HG03558 (cell line): ENCODE measurements around the gene CERS3.

Experiments
- ATAC-seq: cut with Tn5 transposase; IDR thresholded peaks from one replicate; pipeline ENCODE4 v1.9.1; 2021; ENCODE audit warnings: moderate number of reproducible peaks; ENCODE audit not compliant: unreplicated experiment; ENCODE audit errors: extremely low read depth

The CERS3 gene

DNA sequence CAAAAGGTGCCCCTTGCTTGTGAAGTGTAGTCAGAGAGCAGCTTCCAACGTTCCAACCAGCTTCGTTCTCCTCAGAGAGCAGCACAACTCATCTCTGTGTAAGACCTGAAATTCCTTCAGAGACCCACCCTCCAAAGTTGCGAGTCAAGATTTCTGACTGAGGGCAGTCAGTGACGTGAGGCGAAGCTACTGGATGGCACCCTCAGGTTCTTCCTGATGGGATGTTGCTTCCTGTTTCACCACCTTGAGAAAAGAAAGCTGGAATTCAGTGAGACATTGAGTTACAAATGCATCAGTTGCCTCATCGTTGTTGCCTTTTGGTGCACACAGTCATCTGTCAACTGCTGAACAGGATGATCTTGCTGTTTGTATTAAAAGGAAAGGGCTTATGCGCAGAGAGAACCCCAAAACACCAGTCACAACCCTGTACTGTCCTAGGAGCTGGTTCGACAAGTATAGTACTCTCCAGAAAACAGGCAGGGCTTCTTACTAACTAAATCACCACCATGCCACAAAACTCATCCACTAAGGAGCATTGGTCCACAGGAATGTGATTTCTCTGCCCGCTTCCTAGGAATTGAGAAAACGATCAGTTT is at the start of gene CERS3:
CERS3 (minus strand) TSS at position 118 of the 596 bp plus-strand sequence. CDS start 27,101 bp downstream, outside the sequence.
- ATAC-seq, result no peak

DNA sequence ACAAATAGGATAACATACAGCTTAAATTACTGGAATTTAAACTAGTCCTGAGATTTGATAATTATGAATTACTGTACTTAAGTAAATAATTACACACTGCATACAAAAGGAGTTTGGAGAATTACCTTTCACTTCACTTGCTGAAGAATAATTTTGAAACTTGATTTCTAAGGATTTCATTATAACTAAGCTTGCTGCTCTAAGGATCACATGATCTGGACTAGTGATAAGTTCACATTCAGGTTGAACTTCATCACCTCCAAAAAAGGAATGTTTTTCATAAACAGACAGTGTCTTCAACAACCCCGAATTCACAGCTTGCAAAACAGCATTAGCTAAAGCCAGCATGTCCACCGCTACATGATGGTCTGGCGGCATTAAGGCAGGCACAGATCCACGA is 44.8 kb upstream of the CERS3 start:
- ATAC-seq, result no peak

DNA sequence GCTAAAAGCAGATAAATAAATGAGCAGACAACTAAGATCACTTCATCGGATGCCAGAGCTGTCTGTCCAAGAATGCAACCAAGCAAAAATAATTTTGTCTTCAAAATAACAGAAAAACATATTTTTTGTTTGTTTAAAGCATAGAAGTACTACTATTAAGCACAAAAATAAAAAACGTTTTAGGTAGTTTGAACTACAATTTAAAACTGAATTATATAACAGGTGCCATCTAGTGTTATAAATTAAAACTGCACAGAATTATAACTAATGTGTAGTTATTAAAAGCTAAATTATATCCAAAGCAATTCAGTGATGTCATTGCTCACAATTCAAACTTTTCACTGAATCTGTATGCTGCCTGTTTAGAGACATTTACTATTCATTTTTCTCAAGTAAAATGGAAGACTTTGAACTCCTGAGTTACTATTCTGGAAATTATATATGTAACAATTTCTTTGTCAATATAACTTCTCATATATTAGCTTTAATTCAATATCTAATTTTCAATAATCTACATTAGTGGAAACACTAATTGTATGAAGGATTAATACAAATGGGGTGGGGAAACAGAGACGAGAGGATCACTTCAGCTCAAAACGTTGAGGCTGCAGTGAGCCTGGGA is 43.7 kb upstream of the CERS3 start:
- no peak for ATAC-seq

DNA sequence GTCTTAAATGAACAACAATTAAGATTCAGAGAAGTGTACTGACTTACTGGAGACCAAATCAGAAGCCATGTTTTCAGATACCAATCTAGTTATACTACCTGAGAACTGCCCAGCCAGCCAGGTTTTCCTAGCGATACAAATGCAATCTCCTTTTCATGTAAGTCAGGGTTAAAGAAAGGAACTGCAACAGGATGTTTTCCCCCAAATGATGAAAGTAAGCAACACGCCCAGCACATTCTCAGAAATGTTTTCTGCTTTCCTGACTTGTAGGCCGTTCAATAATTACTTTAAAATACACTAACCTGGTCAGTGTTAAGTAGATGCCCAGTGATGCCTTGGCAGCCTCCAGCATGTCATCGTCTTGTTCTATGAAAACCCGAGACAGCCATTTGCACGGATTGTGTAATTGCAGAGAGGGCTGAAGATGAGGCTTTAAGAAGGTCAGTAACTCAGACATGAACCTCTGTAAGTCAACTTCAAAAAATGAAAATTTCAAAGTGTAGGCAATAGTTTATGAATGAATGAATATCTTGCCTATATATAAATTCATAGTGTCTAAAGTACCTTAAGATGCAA is 42.9 kb upstream of the CERS3 start:
- no peak for ATAC-seq

DNA sequence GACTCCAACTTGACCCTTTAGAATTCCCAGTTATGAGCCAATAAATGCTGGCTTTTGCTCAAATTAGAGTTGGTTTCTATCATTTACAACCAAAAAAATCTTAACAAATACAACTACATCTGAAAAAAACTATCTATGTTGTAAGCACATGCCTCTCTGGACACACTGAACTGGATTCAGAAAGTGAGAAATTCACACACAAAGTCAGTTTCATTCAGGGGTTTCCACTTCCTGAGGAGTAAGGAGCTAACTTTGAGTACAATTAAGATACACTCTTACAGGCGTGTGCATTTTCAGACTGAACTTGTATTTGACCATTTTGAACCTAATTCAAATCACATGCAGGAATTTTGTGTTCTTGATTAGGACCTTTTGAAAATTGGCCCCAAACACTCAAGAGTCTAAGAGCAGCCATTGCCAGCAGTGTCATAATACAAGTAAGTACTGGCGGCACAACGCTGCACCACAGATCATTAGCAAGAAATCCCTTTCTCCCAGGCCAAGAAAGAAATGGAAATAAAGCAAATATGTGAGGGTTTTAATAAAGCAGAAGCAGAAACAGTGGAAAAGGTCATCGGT is 42.1 kb upstream of the CERS3 start:
- ATAC-seq, result peak; percentile 49

DNA sequence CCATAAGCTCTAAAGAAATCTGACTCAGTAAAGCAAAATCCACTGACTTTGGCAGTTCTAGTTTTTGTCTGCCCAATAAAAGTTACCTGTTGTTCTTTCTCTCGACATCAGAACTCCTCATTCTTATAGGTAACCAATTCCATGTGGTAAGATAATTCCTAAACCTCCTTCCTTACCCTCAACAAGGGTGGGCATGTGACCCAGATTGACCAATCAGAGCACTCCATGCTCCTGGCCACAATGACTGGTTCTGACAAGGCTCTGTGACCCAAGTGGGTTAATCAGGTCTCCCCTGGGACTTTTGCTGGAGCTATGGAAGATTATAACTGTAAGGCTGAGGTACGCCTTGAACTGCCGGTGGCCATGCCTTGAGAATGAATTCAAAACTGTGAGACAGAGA is 41.5 kb upstream of the CERS3 start:
- ATAC-seq, result peak; percentile 6

DNA sequence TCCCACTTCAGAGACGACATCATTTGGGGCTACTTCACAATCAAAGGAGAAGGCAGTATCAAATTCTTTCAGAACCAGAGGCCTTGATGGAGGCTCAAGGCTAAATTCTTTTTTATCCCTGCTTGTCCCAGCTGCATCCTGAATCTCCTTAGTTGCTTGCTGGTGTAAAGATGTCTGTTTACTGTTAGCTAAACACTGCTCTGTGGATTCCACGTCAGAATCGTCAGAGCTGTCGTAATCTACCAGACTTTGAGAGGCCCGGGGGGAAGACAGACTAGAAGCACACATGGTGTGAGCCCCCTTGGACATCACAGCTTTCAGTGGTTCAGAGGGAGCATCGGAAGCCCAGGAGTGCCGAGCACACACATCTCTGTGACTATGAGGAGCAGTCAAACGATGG is 40.6 kb upstream of the CERS3 start:
- ATAC-seq, result no peak

DNA sequence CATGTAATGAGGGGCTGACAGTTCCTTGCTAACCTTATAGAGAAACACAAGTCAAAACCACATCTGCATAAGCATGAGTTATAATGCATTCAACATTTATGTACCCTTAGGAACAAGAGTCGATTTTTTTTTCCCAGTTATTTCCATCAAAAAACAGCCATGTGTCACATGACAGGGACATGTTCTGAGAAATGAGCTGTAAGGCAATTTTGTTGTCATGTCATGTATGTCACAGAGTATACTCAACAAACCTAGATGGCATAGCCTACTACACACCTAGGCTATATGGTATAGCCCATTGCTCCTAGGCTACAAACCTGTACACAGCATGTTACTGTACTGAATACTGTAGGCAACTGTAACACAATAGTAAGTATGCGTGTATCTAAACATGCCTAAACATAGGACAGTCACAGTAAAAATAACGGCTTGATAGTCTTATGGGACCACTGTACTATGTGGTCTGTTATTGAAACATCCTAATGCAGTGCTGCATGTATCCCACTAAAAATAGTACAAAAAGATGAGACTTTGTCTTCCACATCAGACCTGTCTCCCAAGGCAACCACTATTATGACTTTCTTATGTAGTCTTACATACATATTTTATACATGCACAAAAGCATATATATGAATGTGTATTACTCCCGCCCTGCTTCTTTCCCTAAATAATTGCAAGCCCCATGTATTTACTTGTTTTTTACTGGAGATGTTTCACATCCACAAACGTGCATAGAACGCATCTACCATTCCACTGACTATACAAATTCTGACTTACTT is 38.3 kb upstream of the CERS3 start:
- ATAC-seq, result no peak

DNA sequence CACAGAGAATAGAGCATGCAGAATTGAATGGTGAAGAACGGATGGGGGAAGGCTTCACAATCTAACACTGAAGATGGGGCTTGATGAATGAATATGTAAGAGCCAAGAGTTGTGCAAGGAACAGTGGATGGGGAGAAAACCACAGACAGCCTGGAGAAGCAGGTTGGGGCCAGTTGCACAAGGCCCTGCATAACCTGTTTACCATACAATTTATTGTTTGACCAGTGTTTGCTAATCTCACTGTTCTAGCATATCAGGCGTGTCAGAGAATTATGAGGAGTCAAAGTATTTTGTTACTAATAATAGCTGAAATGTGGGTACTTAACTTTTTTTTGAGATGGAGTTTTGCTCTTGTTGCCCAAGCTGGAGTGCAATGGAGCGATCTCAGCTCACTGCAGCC is 36.8 kb upstream of the CERS3 start:
- no peak for ATAC-seq

DNA sequence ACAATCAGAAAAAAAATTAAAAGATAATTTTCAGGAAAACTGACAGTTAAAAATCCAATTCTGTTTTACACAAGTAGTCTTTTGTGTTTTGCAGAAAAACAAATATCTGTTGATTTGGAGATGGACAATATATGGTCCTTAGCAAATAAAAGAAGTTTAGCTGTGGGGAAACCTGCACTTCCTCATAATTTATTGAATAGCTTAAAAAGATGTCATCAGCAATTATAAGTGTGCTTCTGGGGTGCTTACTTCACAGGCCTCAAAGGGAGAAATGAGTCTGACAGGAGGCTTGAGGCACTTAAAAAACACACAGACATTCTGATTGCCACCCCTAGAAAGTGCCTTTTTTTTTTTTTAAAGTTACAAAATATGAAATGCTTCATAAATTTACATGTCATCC is 31.6 kb upstream of the CERS3 start:
- ATAC-seq, result no peak

DNA sequence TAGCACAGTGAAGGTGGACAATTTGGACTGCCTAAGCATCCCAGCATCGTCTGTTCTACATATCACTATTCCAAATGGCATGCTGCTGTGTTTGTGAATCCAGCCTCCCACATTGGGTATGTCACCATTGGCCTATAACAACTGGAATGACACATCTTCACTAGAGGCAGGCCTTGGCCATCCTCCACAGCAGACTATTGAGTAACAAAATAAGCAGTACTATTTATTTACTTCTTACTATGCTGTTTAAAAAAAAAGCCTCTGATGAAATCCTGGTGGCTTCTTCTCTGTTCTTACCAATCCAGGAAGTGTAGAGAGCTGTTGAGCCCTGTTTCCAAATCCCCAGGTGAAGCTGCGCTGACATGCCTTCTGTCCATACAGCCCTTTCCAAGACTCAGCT is 30.6 kb upstream of the CERS3 start:
- ATAC-seq, result no peak

DNA sequence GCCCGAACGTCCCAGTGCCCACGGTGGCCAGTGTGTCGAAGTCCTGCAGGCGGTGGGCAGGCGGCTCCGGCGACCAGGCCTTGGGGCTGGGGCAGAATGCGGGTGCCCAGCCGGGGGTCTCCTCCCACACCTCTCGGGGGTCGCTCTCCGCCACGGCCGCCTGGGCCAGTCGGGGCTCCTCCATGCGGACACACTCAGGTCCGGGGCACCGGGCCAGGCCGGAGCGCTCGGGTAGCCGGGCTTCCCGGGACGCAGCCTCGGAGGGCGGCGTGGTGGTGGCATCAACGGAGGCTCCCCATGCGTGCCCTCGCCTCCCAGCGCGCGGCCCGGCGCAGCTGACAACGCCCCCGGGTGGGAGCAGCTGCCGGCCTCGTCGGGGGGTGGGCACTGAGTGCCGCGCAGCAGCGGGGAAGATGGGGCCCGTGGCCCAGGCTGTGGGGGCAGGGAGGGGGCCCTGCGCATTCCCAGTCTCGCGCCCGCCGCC is 30.1 kb upstream of the CERS3 start:
- no peak for ATAC-seq

DNA sequence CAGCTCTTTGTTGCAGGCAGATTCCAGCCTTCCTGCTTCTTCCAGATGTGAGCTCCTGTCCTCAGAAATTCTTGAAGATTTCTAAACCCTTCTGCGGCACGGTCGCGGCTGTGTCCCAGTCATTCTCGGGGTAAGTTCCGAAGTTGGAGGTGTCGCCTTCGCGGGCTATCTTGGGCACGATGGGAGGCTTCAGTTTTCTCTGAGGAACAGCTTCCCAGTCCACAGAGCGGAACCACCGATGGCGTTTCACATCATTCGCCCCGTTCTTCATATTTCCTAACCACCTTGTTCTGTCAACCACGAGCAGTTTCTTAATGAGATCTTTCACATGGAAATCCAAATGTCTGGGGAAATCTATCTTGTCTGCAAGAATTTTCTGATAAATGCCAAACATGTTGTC is 24.7 kb upstream of the CERS3 start:
- ATAC-seq, result no peak

DNA sequence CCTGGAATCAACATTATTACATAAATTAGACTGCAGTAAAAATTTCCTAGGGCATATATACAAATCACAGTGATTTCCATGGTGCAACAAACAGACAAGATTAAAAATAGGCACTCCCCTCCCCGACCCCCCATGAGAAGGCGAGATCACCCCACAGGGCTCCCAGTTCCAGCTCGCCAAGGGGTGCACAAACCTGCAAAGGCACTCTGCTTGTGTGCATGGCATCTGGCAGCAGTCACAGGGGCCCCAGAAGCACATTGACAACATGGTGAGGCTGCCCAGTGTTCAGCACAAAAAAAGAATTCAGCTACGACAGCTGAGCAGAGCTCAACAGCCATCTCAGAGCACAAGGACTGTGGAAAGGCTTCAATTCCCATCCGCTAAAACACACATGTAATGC is 19.2 kb upstream of the CERS3 start:
- no peak for ATAC-seq

DNA sequence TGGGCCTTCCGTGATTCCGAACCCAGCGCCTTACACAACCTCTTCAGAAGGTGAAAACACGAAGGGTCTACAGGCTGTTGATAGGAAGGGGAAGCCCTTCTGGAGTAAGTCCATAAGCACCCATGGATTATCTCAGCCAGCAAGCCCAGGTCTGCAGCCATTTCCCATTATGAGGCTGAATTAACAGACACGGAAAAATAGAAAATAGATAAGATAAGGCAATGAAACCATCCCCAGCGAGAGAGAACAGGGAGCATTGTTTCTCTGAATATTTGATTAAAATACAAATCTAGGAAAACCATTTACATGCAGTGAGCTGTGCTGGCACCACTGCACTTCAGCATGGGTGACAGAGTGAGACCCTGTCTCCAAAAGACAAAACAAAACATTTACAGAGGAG is 16.2 kb upstream of the CERS3 start:
- no peak for ATAC-seq

DNA sequence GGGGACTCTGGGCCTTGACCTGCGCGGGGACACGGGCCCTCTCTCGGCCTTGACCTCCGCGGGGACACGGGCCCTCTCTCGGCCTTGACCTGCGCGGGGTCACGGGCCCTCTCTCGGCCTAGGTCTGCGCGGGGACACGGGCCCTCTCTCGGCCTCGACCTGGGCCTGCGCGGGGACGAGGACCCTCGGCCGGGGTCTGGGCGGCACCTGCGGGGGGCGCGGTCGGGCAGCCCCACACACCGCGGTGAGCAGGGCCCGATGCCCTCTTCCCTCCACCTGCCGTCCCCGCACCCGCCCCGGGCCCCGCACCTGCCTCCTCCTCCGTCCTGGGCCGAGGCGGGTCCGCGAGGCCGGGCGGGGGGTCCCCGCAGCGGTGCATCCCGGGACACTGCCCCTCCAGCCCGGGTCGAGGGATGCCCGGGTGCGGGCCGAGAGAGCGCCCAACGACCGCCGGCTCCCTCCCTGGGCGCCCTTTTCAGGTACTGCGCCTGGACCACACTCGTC is 15.6 kb upstream of the CERS3 start:
- no peak for ATAC-seq

DNA sequence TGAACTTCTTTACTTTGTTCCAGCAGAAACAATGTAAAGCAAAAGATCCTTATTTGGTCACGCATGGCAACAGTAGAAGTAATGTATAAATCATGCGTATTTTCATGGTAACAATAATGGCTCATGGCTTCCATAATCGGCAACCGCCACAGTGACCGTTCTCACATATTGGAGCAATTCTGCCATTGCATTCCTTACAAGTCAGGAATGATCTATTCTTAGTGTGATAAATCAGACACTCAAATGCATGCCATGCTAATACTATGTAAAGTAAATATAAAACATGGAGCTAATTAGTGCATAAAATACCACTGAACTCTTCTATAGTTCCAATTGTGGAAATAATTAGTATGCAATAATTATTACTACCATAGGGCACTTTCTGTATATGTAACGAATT is 13.5 kb upstream of the CERS3 start:
- no peak for ATAC-seq

DNA sequence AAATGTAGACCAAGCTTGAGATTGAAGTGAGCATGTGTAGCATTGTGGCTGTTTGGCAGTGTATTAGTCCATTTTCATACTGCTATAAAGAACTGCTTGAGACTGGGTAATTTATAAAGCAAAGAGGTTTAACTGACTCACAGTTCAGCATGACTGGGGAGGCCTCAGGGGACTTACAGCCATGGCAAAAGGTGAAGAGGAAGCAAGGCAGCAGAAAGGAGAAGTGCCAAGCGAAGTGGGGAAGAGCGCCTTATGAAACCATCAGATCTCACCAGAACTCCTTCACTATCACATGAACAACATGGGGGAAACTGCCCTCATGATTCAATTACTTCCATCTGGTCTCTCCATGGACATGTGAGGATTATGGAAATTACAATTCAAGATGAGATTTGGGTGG is 8.6 kb upstream of the CERS3 start:
- no peak for ATAC-seq

DNA sequence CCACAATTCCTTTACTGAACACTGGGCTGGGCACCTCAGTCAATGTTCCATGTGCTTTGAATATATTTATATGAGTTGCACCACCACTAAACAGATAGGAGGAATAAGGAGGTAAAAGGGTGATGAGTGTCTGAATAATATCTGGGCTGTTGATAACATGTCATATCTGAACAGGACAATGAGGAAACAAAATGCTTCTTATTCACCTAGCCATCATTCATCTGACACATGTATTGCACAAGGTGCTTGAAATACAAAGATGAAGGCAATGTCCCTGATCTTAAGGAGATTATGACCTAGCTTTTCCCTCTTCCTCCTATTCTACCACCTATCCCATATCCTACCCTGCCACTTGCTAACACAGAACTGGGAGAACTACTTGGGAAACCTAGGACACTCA is 8.0 kb upstream of the CERS3 start:
- no peak for ATAC-seq

DNA sequence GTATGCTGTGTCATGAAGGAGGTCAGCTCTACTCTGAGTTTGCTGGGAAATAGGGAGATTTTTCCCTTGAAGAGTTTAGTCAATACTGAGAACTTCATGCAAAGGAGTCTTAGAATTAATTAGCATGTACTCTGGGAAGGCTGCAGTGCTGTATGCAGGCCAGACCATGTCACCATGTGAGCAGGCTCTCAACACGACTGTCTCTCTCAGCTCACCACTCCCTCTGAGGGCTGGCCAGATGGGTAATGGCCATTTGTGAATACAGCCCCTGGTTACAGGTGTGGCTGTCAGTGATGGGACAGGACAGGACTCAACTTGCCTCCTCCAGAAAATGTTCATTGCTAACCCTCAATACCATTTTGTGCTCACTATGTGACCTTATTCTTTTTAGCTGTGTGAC is 5.1 kb upstream of the CERS3 start:
- ATAC-seq, result no peak
